HG03159 (cell line): ENCODE measurements around the gene PPP1R11.
"Not testable (repeated sequence)": the region's sequence is repeated elsewhere in the genome, so short reads cannot be mapped to it uniquely, and the experiment has no call there.

Experiments used
- ATAC-seq: cut with Tn5 transposase; IDR thresholded peaks from one replicate; pipeline ENCODE4 v1.9.1; 2021; ENCODE audit warnings: mild to moderate bottlenecking, moderate library complexity; ENCODE audit not compliant: unreplicated experiment

The PPP1R11 gene, protein sequence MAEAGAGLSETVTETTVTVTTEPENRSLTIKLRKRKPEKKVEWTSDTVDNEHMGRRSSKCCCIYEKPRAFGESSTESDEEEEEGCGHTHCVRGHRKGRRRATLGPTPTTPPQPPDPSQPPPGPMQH

DNA sequence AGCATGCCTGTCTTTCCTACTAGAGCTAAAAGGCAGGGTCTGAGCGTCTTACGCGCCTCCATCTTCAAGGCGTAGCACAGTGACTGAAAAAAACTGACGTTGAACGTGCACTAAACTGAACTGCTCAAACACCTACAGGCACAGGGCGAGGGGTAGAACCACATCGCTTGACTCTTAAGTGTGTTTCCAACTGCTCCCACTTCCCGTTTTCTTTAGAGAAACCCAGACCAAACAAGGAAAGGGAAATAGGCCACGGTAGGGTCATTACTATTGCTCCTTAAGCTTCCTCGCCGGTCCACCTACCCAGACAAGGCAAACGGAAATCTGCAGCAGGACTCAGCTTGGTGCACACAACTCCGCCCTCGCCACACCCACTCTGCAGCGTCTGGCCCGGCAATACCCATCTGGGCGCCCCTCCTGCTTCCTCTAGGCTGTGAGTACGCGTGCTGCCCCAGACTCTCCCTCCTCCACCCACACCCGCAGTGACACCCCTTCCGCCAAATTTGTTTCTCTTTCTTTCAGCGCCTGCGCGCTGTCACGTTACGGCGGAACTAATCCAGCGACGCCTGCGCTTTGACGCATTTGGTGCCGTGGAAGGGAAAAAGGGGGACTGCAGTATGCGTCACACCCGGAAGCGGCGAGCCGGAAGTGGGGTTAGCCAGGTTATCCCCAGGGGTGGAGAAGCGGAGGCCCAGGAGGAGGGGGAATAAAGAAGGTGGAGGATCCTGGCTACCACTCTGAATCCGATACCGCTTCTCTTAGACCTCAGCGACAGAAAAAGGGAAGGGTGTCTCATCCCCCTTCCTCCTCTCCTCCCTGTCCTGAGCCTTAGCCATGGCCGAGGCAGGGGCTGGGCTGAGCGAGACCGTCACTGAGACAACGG lies at the start of gene PPP1R11:
Gene PPP1R11, plus strand, starts transcription at position 622 of the 883 bp plus-strand sequence. Its CDS starts 213 bp downstream, at position 835.
- ATAC-seq: peak; percentile 94

DNA sequence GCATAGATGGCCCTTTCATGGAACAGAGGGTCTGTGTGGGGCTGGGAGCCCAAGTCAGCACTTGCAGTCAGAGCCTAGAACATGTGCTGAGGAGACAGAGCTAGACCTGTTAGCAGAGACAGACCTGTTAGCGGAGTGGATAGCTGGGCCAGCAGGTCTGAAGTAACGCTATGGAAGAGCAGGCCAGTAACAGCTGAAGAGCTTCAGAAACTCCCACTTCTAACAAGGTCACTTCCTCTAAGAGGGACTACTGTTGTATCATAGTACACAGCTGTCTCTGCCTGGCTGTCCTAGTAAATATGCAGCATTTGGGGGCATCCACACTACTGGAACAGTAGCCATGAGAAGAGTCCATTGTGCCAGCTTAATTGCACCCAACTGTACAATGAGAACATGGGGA lies 47.2 kb upstream of the PPP1R11 start:
- no peak for ATAC-seq

DNA sequence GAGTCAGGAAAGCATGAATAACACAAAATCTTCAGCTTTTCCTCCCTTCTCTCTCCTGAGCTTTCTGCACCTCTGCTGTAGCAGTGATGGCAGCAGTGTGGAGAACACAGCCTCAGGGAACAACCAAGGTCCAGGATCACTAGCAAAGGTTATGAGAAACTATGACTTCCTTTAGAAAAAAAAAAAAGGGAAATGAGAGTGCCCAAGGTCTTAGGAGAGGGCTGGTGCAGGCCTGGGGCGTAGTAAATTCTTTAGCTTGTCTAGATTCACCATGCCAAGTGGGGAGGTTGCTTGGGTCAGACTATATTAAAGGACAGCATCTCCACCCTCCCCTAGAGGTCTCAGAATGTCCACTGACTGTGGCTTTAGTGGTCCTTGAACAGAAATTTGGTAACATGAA lies 46.4 kb upstream of the PPP1R11 start:
- ATAC-seq: no peak

DNA sequence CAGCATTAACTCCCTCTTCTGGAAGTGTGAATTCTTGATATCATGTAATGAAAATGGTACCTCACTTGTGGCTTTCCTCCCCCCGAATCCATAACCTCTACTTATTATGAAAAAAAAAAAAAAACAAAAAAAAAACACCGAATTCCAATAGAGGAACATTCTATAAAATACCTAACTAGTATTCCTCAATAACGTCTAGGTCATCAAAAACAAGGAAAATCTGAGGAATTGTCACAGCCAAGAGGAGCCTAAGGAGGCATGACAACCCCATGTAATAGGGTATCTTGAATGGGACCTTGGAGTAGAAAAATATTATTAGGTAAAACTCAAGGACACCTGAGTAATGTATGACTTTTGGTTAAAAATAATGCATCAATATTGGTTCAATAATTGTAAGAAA lies 44.8 kb upstream of the PPP1R11 start:
- no peak for ATAC-seq

DNA sequence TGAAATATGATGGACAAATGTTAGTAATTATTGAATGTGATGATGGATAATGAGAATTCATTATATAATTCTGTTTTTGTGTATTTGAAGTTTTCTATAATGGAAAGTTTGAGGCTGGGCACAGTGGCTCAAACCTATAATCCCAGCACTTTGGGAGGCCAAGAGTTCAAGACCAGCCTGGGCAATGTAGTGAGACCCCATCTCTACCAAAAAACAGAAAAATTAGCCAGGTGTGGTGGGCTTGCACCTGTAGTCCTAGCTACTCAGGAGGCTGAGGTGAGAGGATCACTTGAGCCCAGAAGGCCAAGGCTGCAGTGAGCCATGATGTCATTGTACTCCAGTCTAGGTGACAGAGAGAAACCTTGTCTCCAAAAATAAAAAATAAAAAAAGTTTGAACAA lies 44.3 kb upstream of the PPP1R11 start:
- ATAC-seq: not testable (repeated sequence)

DNA sequence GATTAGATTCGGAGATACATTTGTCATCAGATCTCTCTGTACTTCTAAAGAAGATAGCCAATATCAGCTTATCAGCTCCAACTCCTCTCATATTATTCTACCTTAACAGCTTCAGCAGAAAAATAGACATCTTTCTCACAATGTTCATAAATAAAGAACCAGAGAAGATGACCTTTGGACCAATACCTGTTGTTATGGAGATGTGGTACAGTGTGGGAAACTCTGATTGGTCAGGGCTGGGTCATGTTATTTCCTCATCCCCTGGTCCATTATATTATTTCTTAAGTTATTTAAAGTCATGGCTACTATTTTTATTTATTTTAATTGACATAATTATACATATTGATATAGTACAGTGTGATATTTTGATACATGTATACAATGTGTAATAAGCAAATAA lies 41.8 kb upstream of the PPP1R11 start:
- ATAC-seq: no peak

DNA sequence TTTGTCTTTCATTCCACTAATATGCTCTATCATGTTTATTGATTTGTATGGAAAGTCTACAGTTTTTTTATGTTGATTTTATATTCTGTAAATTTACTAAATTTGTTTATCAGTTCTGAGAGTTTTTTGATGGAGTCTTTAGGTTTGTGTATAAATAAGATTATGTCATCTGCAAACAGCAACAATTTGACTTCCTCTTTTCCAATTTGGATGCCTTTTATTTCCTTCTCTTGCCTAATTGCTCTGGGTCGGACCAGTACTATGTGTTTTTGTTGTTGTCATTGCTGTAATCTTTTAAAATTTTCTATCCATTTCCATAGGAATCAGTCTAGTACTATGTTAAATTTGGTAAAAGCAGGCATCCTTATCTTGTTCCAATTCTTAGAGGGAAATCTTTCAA lies 37.4 kb upstream of the PPP1R11 start:
- ATAC-seq: no peak

DNA sequence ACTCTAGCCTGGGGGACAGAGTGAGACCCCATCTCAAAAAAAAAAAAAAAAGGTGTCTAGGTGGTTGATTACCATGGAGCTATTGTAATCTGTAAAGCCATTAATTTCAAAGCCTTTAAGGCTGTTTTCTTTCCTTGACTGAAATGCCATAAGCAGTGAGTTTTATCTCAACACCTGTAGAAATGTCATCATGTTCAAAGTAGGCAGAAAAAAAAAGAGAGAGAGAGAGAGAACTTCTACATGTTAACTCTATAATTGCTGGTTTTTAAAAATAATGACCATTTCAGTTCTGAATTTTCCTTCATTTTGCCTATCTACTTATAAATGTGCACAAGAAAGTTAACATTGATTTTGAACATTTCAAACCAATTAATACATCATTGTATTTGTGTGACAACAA lies 35.6 kb upstream of the PPP1R11 start:
- no peak for ATAC-seq

DNA sequence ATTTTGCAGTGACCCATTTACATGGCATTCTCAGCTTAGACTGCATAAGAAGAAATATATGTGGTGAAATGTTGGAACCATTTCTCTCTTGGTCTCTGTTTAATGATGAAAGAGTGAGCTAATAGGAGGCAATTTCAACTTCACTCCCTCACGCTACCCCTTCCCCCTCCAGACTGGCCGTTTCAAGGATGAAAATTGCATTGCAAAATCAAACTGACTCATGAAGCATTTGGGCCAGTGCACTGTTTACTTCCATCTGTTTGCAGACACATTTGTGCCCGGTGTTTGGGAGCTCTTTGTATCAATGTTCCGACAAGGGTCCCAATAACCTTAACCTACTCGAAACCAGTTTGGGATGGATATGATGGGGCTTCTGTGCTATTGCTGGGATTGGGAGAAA lies 33.6 kb upstream of the PPP1R11 start:
- not testable (repeated sequence) for ATAC-seq

DNA sequence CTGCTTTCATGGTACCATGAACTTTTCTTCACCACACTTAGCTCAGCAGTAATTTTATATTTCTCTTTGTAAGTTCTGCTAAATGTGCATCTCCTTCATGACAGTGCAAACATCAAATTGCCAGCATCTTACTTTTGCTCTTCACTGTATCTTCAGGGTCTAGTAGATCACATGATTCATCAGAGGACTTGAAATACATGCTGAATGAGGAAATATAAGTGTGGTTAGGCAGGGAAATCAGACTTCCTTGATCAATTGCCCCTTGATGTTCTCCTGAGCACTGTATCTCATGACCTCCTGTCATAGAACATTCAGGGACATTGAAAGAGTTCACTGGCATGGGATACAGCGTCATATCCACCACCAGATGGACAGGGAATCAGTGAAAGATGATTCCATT lies 31.2 kb upstream of the PPP1R11 start:
- no peak for ATAC-seq

DNA sequence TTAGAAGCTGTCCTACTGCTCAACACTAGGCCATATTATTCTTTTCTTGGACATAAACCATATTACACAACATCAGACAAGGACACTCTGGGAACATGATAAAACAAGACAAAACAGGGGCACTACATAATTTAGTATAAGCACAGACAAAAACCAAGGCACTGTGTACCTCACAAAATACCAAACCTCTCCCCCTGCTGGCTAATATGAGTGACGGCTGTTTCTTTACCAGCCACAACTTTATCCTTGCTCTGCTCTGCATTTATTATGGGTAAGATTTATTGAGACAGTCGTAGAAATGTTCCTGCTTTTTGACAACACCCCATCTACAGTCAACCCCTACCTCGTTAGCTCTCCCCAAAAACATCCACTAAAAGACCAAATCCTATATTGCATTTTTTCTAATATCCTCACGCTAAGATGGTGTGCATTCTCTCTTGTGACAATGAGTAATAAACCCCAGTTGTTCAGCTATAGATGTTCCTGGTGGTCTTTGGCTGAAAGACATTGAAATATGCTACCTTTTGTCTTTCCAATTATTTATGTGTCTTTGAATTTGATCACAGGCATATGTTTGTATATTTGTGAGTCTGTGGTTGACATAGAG lies 29.7 kb upstream of the PPP1R11 start:
- ATAC-seq: no peak

DNA sequence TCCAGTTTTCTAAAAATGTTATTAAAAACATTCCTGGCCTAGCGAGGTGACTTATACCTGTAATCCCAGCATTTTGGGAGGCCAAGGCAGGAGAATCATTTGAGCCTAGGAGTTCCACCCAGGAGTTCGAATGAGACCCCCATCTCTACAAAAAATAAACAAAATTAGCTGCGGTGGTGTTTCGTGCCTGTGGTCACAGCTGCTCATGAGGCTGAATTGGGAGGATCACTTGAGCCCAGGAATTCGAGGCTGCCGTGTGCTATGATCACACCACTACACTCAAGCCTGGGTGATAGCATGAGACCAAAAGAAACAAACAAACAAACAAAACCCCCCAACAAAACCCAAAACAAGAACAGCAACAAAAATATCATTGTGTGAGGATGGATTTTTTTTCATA lies 25.8 kb upstream of the PPP1R11 start:
- ATAC-seq: no peak

DNA sequence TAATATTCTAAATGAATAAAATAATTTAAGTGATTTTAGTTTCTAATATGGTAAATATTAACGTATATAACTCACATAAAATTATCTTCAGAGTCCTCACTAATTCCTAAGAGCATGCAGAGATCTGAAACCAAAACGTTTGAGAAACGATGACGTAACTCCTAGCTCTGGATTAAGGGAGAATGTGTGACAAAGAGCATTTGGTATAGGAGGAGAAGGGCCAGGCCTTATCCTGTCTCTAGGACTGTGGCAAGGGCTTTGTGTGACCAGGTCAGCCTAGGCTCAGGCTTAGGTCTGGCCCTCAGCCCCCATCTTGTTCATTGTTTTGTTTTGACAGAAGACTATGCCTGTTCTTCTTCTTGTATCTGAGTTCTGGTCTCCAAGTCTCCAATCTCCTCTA lies 25.2 kb upstream of the PPP1R11 start:
- ATAC-seq: no peak

DNA sequence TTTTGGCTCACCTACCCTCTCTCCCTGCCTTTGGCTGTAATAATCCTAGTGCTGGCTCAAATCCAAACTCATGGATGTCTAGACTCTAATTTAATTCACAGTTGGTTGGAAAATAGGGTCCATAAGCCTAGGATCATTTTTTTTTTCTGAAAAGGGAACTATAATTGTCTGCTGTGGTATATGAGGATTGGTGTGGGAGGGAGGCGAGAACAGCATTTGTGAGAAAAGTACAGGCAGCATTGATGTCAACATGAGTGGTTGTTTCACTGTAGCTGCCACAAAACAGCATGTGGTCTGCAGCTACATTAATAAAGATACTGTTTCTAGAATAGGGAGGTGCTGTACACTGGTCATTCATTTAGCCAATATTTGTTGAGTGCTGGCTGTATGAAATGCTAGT lies 24.5 kb upstream of the PPP1R11 start:
- ATAC-seq: no peak

DNA sequence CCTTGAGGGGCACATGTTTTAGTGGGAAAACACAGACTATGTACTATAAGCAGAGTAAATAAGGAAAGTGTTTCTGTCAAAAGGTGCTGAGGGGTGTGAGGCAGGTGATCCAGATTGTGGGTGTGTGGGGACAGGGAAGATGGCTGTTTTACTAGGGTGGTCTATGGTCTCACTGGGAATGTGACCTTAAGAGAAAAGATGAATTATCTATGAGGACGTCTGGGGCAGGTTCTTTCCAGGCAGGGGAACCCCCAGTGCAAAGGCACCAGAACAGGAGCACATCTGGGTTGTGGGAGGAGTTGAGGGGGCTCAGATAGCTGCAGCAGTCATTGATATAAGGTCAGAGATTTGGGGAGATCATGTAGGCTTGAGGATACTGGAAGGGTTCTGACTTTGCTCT lies 24.1 kb upstream of the PPP1R11 start:
- ATAC-seq: no peak

DNA sequence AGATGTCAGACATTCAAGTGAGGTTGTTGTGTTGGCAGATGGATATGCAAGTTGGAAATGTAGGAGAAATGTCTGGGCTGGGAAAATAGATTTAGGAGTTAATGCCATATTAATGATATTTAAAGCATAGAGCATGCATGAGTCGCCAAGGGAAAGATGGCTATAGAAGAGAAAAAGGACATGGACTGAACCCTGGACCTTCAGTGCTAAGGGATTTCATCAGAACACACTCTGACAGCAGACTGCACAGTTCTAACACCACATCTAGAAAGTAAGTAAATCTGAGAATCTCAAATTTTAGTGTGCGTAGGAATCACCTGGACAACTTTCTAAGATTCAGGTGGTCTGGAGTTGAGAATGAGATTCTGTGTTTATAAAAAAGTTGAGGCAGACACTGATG lies 23.3 kb upstream of the PPP1R11 start:
- ATAC-seq: no peak

DNA sequence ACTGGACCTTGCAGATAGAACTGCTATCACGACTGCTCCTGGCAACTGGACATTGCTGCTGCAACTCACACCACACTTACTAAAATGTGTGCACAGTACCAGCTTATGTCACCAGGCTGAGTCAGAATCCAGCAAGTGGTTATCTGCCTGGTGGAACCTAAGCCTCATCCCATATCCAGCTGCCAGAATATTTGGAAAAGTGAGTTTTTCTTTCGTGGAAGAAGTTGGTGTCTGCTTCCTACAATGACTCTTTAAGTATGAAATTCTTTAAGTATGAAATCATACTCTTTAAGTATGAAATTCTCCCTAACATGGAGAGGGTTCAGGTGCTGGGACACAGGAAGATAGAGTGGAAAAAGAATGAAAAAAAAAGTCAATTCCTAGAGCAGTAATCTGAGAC lies 22.4 kb upstream of the PPP1R11 start:
- ATAC-seq: no peak

DNA sequence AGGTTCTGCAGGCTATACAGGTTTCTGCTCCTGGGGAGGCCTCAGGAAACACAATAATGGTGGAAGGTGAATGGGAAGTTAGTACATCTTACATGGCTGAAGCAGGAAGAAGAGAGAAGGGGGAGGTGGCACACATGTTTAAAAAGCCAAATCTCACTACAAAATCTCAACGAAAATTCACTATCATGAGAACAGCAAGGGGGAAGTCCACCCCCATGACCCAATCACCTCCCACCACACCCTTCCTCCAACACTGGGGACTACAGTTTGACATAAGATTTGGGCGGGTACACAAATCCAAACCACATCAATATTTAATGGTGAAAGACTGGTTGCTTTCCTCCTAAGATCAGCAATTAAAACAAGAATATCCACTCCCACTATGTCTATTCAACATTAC lies 19.8 kb upstream of the PPP1R11 start:
- ATAC-seq: no peak

DNA sequence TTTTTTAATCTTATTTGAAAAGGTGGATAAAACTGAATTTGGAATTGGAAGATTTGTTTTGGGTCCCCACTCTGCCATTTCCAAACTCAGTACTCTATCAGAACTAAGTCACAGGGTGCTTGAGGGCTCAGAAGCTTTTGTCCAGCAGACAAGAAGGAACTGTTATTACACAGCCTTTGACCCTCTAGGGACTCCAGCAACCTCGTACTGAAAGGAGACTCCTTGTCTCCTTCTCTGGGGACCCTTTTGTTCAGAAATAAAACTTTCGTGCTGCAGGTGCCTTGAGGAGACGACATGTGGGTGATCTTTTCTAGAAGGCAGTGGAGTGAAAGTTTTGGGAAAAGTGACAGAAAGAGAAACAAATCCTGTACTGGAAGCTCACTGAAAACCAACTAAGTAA lies 13.3 kb upstream of the PPP1R11 start:
- ATAC-seq: no peak

DNA sequence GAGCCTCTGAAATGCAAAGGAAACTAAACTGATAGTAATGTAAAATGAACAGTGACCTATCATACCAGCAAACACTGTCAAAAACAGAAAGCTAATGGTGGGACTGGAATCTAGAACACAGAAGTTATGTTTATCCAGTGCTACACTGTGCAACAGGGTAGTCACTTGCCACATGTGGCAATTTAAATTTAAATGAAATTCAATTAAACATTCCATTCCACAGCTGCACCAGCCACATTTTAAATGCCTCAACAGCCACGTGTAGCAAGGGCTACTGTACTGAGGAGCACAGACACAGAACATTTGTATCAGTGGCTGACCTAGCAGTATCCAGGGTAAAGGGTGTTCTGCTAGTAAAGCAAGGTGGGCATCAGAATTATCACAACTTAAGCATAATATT lies 11.5 kb upstream of the PPP1R11 start:
- no peak for ATAC-seq

DNA sequence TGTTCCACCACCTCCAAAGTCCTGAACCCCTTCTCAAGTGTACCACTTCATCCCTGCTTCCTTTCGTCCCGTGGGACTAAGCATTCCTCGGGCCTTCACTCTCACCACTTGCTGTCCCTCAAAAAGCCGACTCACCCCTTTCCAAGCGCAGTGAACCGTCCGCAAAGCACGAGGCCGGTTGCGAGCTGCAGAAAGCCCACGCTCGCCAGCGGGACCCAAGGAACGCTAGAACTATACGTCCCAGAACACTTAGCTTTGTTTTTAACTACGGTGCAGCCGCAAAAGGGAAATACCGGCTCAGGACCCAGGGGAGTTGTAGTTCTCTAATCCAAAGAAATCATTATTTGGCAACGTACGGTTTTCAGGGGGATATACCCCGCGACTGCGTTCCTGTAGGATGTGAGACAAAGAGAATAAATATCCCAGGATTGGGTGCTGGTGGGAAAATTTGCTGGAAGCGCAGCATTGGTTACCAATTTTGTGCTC lies 6.3 kb upstream of the PPP1R11 start:
- ATAC-seq: peak; percentile 23
